Heart left ventricle (tissue), 16 donors: Measurements from ENCODE around the gene FCHSD2. TPM values are rescaled to one million over a fixed set of nuclear protein-coding genes. Genes with fewer than 3 reads are reported as not detected.

Experiments
- ATAC-seq, 4 donors: fragments of 200-7000 bp; cut with Tn5 transposase; one replicate each; pipeline ENCODE4 v1.9.1; 2020 to 2022; ENCODE audit warnings: moderate library complexity in 4 of 4, mild to moderate bottlenecking in 3 of 4, moderate number of reproducible peaks in 1 of 4
- DNase-seq, 5 donors: peaks; one replicate each; pipeline ENCODE4 v3.0.0-alpha.2; 2020
- H3K27ac ChIP-seq, 12 donors: fragments of 200-600 bp; sonication (generic) in 4 of 12; one replicate each; pipeline versions ENCODE4 v1.5.0 to v1.8.0; 2016 to 2022; ENCODE audit warnings: mild to moderate bottlenecking in 2 of 12
- H3K27me3 ChIP-seq, 9 donors: fragments of 200-600 bp; sonication (generic) in 2 of 9; one replicate each; pipeline versions ENCODE4 v1.5.1 to v1.8.0; 2016 to 2022; ENCODE audit warnings: mild to moderate bottlenecking in 3 of 9
- H3K36me3 ChIP-seq, 9 donors: fragments of 200-600 bp; sonication (generic) in 2 of 9; one replicate each; pipeline versions ENCODE4 v1.5.0 to v1.8.0; 2018 to 2022; ENCODE audit warnings: mild to moderate bottlenecking in 2 of 9
- H3K4me1 ChIP-seq, 12 donors: fragments of 200-600 bp; sonication (generic) in 4 of 12; one replicate each; pipeline versions ENCODE4 v1.5.0 to v1.8.0; 2016 to 2022; ENCODE audit warnings: mild to moderate bottlenecking in 3 of 12
- H3K4me3 ChIP-seq, 12 donors: fragments of 200-600 bp; sonication (generic) in 4 of 12; one replicate each; pipeline versions ENCODE4 v1.5.0 to v1.8.0; 2017 to 2022; ENCODE audit warnings: mild to moderate bottlenecking in 9 of 12, moderate library complexity in 4 of 12
- H3K9me3 ChIP-seq, 12 donors: fragments of 200-600 bp; sonication (generic) in 4 of 12; one replicate each; pipeline versions ENCODE4 v1.5.0 to v1.8.0; 2016 to 2022; ENCODE audit warnings: mild to moderate bottlenecking in 1 of 12
- POLR2A ChIP-seq, 2 donors: fragments of 450-650 bp; IDR thresholded peaks; one replicate each; pipeline ENCODE4 v1.6.1; 2017; ENCODE audit warnings: antibody characterized with exemption in 2 of 2, mild to moderate bottlenecking in 2 of 2, moderate library complexity in 2 of 2
- WGBS, 4 donors: extraction: QIAGEN DNeasy Blood & Tissue Kit in 2 of 4; methylation state at CpG; one replicate each; pipeline versions ENCODE4 v1.1.5 to v1.1.7; 2013 to 2018; 5-methylcytosine and 5-hydroxymethylcytosine counted together
- intact Hi-C, 10 donors: fragments of 100-400 bp; cut with DNase I; formaldehyde crosslinking; loops; one replicate each; pipeline versions ENCODE4 v1.11.1 to v1.14.2; 2022
- polyA plus RNA-seq, 2 donors: library from polyadenylated mRNA; stranded (reverse); fragments of 200-250 nt; gene quantifications; one replicate each; pipeline ENCODE4 v1.2.3, GENCODE V29; 2013
- total RNA-seq, 9 donors: library from RNA; depleted of rRNA in 2 of 9; stranded (reverse); fragments of >200 nt in 2 of 9; fragmentation: NEBNext Ultra II Directional in 3 of 9; extraction: Animal tissue kit (Norgen Biotek cat#: 25700) in 3 of 9; gene quantifications; one replicate each; pipeline versions ENCODE4 v1.1.0 to v1.2.4, GENCODE V29; 2016 to 2023
- TF ChIP-seq, protein P1 (sequence below), 12 donors: fragments of 200-600 bp; sonication (generic) in 4 of 12; IDR thresholded peaks; one replicate each; pipeline versions ENCODE4 v1.5.0 to v1.8.0; 2018 to 2022; ENCODE audit warnings: antibody characterized with exemption in 12 of 12, mild to moderate bottlenecking in 5 of 12
- donor health status: ischemic (EF 13 %, LVEDD 7.1; RV severe dilation, severe dysfunction).
- donor health status: healthy with polysubstance abuse.
- donor health status: DM: no; HTN: yes; CAD: no.
- donor health status: DM: no; HTN: no; CAD: no.
- donor health status: ischemic (EF 25% LVEDD 6.9; RV normal size, moderate dysfunction).
- donor health status: ischemic (EF 25% LVEDD 5.7; RV mildly dilated, moderate dysfunction).
- donor health status: healthy.
- donor health status: DM: yes; HTN: yes; CAD: no.
- donor health status: ischemic (EF 35%, LVEDD 5.7; RV mildly dilated, moderate dysfunction).
- donor health status: nonischemic (EF 11% LVEDD 7.7; RV severe dilation, severe dysfunction).
- donor health status: DM: yes; HTN: yes; CAD: no.
- donor health status: PGD.
- donor health status: ischemic (EF 29% LVEDD 5.4; RV normal size, mild dysfunction).
- donor health status: nonischemic (EF 23%, LVEDD 6.1; RV moderate dilation, normal function).

FCHSD2 gene
- total and polyA plus RNA-seq, 11 donors, result 9.9 to 61.1 (median 39.0) TPM

DNA sequence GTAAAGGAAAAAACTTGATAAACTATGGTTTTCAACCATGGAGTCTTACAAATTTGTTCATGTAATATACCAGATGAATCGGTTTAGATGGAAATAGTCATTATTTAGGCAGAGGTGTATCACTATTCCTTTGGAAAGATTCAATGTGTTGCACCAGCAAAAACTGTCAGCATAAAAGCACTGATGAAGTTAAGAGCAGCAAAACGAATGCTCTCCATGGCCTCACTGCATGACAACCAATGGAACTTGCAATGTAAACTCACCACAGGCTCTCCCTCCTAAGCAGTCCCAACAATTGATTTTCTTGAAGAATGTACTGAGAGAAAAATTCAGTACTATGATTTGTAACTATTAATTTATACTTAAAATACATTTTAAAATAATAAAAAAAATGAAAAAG is 139.9 kb downstream of the FCHSD2 start:
- intact Hi-C loops, result no loop called here
- Histone ChIP-seq H3K27ac (no peak overlapping the region), H3K4me3 (no peak overlapping the region), H3K36me3 (peaks cover 0 to 8% (median 0%) of the 10 kb centered on the region in 9 donors), H3K9me3 (no peaks in the 10 kb centered on the region), H3K27me3 (no peaks in the 10 kb centered on the region), H3K4me1 (peaks cover 0 to 32% (median 9%) of the 10 kb centered on the region in 12 donors)
- no peak for DNase-seq
- ATAC-seq, result peak in 1 of 4 donors; percentile 32
- 69 to 76% (median 71%) methylated on average over 2 of the region's 2 CpGs for WGBS, 4 donors
- TF ChIP-seq, protein P1, sequence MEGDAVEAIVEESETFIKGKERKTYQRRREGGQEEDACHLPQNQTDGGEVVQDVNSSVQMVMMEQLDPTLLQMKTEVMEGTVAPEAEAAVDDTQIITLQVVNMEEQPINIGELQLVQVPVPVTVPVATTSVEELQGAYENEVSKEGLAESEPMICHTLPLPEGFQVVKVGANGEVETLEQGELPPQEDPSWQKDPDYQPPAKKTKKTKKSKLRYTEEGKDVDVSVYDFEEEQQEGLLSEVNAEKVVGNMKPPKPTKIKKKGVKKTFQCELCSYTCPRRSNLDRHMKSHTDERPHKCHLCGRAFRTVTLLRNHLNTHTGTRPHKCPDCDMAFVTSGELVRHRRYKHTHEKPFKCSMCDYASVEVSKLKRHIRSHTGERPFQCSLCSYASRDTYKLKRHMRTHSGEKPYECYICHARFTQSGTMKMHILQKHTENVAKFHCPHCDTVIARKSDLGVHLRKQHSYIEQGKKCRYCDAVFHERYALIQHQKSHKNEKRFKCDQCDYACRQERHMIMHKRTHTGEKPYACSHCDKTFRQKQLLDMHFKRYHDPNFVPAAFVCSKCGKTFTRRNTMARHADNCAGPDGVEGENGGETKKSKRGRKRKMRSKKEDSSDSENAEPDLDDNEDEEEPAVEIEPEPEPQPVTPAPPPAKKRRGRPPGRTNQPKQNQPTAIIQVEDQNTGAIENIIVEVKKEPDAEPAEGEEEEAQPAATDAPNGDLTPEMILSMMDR (IDR thresholded peaks at IDR 0.05), result no peak
- TF ChIP-seq POLR2A (IDR thresholded peaks at IDR 0.05), result no peak

- peaks cover 0 to 37% (median 9%) of the 10 kb centered on the region in 12 donors for H3K4me1 ChIP-seq
- H3K36me3 ChIP-seq, result peaks cover 0 to 8% (median 0%) of the 10 kb centered on the region in 9 donors
- DNase-seq (no peak), ATAC-seq (peak in 3 of 4 donors; percentile 45 to 61 (median 53))
- 48 to 60% (median 50%) methylated on average over 4 of the region's 4 CpGs for WGBS, 4 donors
- no peak overlapping the region for H3K4me3 ChIP-seq
- intact Hi-C loops, result no loop called here
- H3K27me3 ChIP-seq, result no peaks in the 10 kb centered on the region
- H3K27ac ChIP-seq, result peak overlapping the region in 1 of 12 donors; percentile 28
- no peaks in the 10 kb centered on the region for H3K9me3 ChIP-seq
- TF ChIP-seq POLR2A (IDR thresholded peaks at IDR 0.05), result no peak
- TF ChIP-seq, protein P1 (IDR thresholded peaks at IDR 0.05), result no peak
Measured at GRCh38 chr11:73001615-73002014, 140.5 kb downstream of the FCHSD2 start.

DNA sequence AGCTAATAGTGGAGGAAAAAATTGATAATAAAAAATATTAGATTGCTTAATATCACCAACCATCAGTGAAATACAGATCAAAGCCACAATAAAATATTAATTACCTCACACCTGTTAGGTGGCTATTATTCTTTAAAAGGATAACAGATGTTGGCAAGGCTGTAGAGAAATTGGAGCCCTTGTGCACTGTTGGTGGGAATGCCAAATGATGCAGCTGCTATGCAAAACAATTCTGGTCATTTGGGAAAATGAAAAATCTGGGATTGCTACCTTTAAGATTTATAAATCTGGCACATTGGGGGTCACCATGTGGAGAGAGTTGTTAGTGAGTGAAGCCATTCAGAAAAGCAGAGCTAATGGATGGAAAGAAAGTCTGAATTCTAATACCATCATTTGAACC is 143.4 kb downstream of the FCHSD2 start:
- H3K4me1 ChIP-seq, result peaks cover 0 to 41% (median 9%) of the 10 kb centered on the region in 12 donors
- H3K27ac ChIP-seq, result no peak overlapping the region
- H3K36me3 ChIP-seq, result peaks cover 0 to 14% (median 0%) of the 10 kb centered on the region in 9 donors
- no peak for TF ChIP-seq POLR2A (IDR thresholded peaks at IDR 0.05)
- TF ChIP-seq, protein P1 (IDR thresholded peaks at IDR 0.05), result no peak
- ATAC-seq, result no peak
- H3K4me3 ChIP-seq, result no peak overlapping the region
- no peaks in the 10 kb centered on the region for H3K27me3 ChIP-seq
- no peaks in the 10 kb centered on the region for H3K9me3 ChIP-seq
- intact Hi-C loops, result no loop called here
- DNase-seq, result no peak

DNA sequence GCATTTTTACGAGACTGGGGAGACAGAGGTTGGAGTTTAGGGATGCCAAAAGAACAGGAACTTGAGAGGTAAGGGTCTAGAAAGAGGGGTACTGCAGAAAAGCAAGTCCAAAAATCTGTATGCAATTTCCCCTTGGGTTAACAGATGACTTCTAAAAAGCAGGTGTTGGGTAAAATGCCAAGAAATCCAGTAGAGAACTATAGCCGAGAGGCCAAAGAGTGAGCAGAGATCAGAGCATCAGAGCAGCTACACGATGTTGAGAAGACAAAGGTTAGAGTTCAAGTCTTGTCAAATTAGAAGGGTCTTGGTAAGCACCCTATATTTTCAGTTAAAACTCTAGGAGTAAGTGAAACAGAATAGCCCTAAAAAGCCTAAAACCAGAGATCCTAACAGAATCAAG is 145.2 kb downstream of the FCHSD2 start:
- peaks cover 0 to 14% (median 0%) of the 10 kb centered on the region in 9 donors for H3K36me3 ChIP-seq
- H3K4me1 ChIP-seq, result peaks cover 0 to 29% (median 6%) of the 10 kb centered on the region in 12 donors
- peak overlapping the region in 3 of 12 donors; percentile 2 to 11 (median 3) for H3K27ac ChIP-seq
- TF ChIP-seq POLR2A (IDR thresholded peaks at IDR 0.05), result no peak
- TF ChIP-seq, protein P1 (IDR thresholded peaks at IDR 0.05), result no peak
- DNase-seq, result no peak
- WGBS, 4 donors, result 46 to 60% (median 49%) methylated on average over 3 of the region's 3 CpGs
- intact Hi-C loops, result no loop called here
- peaks cover 0 to 3% (median 0%) of the 10 kb centered on the region in 12 donors for H3K9me3 ChIP-seq
- no peak for ATAC-seq
- H3K27me3 ChIP-seq, result no peaks in the 10 kb centered on the region
- no peak overlapping the region for H3K4me3 ChIP-seq
